Choroid plexus epithelial cell (primary cell): ENCODE measurements around the gene LRRC8D.

Experiments
- DNase-seq: peaks from one replicate; pipeline ENCODE4 v3.0.0-alpha.2; 2010; ENCODE audit warnings: low read depth
- H3K4me3 ChIP-seq: 2 replicates; pipeline ENCODE4 v1.5.1; 2011; ENCODE audit warnings: low read depth, mild to moderate bottlenecking, control low read depth, low read length, moderate library complexity
- TF ChIP-seq, protein P1 (sequence below): conservative IDR thresholded peaks from 2 replicates; pipeline ENCODE4 v1.5.1; 2011; ENCODE audit warnings: low read depth, mild to moderate bottlenecking, control low read depth, inconsistent platforms, low read length, moderate library complexity

The LRRC8D gene

DNA sequence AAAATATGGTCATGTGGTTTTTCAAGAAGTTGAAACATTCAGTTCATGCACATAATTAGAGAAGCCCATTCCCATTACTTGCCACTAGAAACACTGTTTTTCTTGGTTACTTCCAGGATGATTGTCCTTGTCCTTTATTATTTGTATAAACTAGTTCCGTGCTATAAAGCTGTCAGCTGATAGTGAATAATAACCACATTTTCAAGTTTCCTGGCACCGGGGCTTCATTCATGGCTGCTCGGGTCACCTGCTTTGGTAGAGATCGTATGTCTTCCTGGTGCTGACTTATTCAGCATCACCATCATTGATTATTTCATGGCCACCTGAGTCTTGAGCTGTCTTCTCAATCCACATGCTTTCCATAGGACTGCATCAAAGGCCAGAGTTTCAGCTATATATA lies 111.1 kb downstream of the LRRC8D start:
- DNase-seq: no peak
- H3K4me3 ChIP-seq: no peak overlapping the region
- TF ChIP-seq, protein P1, sequence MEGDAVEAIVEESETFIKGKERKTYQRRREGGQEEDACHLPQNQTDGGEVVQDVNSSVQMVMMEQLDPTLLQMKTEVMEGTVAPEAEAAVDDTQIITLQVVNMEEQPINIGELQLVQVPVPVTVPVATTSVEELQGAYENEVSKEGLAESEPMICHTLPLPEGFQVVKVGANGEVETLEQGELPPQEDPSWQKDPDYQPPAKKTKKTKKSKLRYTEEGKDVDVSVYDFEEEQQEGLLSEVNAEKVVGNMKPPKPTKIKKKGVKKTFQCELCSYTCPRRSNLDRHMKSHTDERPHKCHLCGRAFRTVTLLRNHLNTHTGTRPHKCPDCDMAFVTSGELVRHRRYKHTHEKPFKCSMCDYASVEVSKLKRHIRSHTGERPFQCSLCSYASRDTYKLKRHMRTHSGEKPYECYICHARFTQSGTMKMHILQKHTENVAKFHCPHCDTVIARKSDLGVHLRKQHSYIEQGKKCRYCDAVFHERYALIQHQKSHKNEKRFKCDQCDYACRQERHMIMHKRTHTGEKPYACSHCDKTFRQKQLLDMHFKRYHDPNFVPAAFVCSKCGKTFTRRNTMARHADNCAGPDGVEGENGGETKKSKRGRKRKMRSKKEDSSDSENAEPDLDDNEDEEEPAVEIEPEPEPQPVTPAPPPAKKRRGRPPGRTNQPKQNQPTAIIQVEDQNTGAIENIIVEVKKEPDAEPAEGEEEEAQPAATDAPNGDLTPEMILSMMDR: no peak

DNA sequence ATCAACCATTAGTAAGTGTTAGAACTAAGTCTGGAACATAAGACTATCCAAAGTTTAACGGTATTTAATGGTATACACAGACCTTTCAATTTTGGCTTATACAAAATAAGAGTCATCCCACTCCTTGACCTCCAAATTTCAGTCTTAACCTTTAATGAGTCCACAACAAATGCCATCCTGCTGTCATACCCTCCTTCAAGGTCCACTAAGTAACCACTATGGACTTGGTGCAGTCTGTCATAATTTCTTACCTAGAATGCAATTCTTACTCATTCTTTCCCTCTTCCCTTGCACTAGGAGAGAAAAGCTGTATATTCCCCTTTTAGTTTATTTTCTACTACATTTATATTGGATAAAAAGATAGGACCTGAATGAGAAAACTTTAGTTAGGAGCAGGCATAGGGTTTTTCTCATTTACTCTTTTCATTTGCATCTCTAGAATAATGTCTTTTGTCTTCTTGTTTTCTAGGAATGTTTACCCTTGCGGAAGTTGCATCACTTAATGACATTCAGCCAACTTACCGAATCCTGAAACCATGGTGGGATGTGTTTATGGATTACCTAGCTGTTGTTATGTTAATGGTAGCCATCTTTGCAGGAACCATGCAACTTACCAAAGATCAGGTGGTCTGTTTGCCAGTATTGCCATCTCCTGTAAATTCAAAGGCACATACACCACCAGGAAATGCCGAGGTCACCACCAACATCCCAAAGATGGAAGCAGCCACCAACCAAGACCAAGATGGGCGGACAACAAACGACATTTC lies 111.9 kb downstream of the LRRC8D start:
- no peak overlapping the region for H3K4me3 ChIP-seq
- no peak for DNase-seq
- TF ChIP-seq, protein P1: no peak

DNA sequence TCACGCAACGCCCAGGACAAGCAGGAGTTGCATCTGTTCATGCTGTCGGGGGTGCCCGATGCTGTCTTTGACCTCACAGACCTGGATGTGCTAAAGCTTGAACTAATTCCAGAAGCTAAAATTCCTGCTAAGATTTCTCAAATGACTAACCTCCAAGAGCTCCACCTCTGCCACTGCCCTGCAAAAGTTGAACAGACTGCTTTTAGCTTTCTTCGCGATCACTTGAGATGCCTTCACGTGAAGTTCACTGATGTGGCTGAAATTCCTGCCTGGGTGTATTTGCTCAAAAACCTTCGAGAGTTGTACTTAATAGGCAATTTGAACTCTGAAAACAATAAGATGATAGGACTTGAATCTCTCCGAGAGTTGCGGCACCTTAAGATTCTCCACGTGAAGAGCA lies 113.6 kb downstream of the LRRC8D start:
- TF ChIP-seq, protein P1: no peak
- H3K4me3 ChIP-seq: no peak overlapping the region
- DNase-seq: no peak

DNA sequence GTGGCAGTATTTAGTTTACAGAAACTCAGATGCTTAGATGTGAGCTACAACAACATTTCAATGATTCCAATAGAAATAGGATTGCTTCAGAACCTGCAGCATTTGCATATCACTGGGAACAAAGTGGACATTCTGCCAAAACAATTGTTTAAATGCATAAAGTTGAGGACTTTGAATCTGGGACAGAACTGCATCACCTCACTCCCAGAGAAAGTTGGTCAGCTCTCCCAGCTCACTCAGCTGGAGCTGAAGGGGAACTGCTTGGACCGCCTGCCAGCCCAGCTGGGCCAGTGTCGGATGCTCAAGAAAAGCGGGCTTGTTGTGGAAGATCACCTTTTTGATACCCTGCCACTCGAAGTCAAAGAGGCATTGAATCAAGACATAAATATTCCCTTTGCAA lies 114.4 kb downstream of the LRRC8D start:
- TF ChIP-seq, protein P1: no peak
- no peak for DNase-seq

DNA sequence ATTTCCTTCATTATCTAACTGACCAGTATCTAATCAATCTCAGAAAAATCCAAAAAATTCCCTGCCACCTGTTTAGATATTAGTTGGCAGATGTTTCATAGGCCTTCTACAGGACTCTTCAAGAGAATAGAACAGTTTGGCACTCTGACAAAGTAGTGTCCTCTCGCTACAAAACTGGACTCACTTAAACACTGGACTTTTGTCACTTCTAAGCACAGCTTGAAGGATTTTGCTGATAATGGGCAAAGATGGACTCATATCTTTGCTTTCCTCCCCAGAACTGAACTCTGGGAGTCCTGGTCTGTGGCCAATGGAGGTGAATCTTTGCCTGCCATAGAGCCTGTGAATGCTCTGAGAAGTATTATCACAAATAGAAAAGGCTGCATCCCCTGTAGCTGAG lies 115.9 kb downstream of the LRRC8D start:
- TF ChIP-seq, protein P1: no peak
- no peak overlapping the region for H3K4me3 ChIP-seq
- no peak for DNase-seq

More for the DNA sequence above, 114.4 kb downstream of the LRRC8D start:
- no peak overlapping the region for H3K4me3 ChIP-seq

DNA sequence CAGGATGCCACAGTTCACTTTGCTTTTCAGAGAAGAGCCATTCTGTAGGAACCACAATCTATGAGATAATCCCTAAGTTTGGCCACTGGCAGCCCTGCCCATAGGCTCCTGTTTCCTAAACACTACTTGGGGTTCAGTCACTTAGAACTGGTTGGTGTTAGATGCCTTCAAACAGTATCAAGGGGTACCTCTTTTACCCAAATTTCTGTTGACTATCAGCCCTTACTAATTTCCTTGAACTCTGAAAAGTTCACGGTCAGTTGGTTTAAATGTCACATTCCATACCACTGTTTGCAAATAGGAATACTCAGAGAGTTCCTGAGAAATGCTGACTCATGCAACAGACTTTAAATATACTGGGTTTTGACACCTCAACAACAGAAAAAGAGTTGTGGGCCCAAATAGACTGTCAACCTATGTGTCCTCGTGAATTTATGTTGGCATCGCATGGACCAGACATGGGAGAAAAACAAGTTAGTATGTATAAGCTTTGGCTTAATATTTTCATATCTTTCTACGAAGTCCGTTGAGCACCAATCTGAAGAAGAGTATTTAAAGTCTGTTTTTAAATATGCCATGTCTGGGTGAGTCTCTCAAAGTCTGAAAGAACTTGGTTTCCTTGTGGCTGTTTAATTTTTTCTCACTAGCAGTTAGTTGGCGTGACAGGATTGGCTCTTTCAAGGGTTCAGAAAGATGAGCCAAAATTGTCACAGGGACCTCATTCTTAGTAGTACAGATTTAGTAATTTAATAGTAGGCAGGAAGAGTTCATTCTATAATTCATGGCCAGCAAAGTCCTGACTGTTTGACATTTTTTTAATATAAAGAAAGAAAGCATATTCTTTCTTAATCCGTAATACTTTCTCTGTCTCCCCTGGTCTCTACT lies 117.6 kb downstream of the LRRC8D start:
- TF ChIP-seq, protein P1: no peak
- peak; percentile 69 for DNase-seq
- no peak overlapping the region for H3K4me3 ChIP-seq
